Measurements from ENCODE around the gene TSPAN9.

DNA sequence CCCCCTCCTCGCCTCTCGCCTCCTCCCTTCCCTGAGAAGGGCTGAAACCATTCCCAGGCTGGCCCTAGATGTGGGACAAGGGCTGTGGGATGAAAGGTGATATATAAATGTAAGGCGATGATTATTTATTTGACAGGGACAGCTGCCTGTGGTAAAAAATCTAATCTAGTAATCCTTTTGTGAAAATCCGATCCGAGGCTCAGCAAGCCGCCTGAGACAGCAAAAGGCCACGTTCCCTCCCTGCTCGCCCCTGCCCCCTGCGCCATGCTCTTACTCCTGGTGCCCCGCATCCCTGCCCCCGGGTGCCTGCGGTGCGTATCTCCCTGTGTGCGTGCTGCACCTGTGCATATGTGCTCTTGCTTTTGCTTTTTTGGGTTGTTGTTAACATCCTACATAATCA lies 65.2 kb downstream of the TSPAN9 start:
- no peak for TF ChIP-seq EZH2 (IDR thresholded peaks at IDR 0.05)
- TF ChIP-seq POLR2AphosphoS5 (IDR thresholded peaks at IDR 0.05; ENCODE audit: borderline replicate concordance, low read depth, low read length): no peak

Measured in SK-N-MC (cell line).